GM18517 (cell line): Measurements from ENCODE around the gene POC1A.
"Not testable (repeated sequence)": the region's sequence is repeated elsewhere in the genome, so short reads cannot be mapped to it uniquely, and the experiment has no call there.

ENCODE experiments used
- ATAC-seq: cut with Tn5 transposase; IDR thresholded peaks from one replicate; pipeline ENCODE4 v1.9.1; 2021; ENCODE audit warnings: mild to moderate bottlenecking, moderate library complexity; ENCODE audit not compliant: unreplicated experiment

Gene POC1A

GRCh38 chr3:52184690-52185089 is 30.5 kb upstream of the POC1A start:
- ATAC-seq: no peak

- no peak for ATAC-seq
Measured at GRCh38 chr3:52183786-52184445, 29.7 kb upstream of the POC1A start.

DNA sequence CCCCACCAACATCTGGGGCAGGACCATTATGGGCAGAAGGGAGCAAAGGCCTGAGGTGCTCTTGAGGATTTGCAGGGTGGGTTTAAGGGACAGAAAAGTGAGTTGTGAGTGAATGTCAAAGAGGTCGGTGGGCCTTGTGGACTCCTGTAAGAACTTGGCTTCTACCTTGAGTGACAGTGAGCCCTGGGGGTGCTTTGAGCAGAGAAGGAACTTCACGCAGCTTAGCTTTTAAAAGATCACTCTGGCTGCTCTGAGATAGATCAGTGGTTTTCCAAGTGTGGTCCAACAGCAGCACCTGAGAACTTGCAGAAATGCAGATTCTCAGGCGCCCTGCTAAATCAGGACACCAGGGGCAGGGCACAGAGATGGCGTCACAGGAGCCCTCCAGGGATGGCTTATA is 28.5 kb upstream of the POC1A start:
- no peak for ATAC-seq

DNA sequence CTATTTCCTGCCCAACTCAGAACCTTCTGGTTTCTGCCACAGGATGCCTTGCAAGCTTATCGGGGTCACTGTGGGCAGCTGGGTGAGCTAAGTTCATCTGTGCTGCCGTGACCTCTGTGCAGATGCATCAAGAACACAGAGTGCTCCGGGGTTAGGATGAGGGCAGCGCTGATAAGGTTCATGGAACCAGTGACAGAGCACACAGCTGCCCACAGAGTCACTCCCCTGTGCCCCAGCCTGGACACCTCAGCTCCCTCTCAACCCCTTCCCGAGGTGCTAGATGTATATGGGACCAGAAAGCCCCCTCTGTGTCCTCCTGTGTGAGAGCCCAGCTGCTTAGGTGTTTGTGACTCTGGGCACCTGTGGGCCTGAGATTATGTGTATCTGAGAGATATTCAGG is 28.0 kb upstream of the POC1A start:
- no peak for ATAC-seq

DNA sequence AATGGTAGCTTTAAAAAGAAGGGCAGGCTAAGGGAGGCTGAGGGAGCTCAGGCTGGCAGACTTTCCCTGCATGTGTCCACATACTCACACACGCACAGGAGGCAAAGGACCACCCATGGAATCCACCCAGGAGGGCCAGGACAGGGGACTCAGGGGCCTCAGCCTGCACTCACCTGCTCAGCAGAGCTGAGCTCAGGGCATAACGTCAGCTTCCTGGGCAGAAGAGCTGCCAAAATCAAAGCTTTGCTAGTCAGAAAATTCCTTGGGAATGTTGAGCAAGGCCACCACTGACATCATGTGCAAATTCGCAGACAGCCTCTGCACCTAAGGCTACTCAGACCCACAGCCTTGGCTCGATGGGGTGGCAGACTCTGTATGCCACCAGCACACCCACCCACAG is 27.3 kb upstream of the POC1A start:
- no peak for ATAC-seq

DNA sequence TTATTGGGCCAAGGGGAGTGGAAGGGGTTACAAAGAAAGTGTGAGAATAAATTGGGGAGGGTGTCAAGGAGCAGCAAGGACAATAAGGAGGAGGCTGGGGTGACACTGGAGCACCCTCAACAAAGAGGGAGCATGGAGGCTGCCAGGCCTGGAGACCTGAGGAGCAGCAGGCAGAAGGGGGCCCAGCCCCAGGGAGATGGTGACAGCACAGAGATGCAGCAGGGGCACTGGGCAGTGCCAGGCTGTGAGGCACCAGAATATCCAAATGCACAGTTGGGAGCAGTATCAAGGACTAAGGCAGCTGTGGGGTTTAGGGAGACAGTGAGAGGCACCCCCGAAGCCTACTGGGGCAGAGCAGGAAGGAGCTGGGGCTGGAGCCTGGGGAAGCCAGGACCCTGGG is 24.3 kb upstream of the POC1A start:
- ATAC-seq: no peak

DNA sequence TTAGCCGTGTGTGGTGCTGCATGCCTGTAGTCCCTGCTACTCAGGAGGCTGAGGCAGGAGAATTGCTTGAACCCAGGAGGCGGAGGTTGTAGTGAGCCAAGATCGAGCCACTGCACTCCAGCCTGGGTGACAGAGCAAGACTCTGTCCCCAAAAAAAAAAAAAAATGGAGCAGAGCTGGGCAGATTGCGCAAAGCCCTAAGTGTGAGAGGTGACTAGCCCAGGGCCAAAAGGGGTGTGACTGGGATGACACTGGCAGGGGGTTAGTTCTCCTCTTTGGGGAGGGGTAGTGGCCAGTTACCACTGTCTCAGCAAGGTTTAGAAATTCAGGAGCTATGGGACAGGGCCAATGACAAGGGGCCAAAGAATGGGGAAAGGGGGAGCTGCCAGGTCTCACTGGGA is 23.9 kb upstream of the POC1A start:
- ATAC-seq: not testable (repeated sequence)

DNA sequence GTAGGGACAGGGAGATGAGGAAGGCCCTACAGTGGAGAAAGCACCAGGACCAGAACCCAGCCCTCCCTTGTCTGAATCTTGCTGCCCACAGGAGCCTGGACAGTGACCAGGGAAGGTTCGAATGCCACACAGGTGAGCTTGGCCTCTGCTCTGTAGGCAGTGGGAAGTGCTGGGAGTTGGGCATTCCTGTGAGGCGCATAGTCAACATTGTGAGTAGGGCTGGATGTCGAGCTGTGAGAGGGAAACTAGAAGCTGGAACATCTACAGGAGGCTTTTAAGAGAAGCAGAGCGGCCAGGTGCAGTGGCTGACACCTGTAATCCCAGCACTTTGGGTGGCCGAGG is 23.4 kb upstream of the POC1A start:
- no peak for ATAC-seq

GRCh38 chr3:52176951-52177700 is 22.9 kb upstream of the POC1A start:
- ATAC-seq: no peak

- ATAC-seq: no peak
Measured at GRCh38 chr3:52176180-52176752, 22.0 kb upstream of the POC1A start.

- no peak for ATAC-seq
Measured at GRCh38 chr3:52175416-52176179, 21.4 kb upstream of the POC1A start.

GRCh38 chr3:52174896-52175295 is 20.7 kb upstream of the POC1A start:
- ATAC-seq: no peak

DNA sequence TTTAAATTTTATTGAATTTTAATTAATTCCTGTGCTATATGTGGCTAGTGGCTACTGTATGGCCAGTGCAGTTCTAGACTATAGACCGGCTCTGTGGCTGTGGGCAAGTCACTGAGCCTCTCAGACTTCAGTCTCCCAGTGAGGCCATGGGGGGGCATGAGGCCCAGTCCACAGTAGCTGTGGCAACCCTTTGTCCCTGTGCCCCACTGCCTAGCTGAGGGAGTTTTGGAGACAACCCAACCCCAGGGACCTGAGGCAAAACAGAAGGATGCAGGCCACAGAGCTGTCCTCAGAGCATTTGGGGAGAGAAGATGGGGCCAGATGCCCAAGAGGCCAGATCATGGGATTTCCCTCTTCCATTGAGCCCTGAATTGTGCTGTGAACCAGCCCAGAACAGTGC is 18.9 kb upstream of the POC1A start:
- no peak for ATAC-seq

GRCh38 chr3:52172262-52172757 is 18.1 kb upstream of the POC1A start:
- ATAC-seq: no peak

GRCh38 chr3:52171514-52172261 is 17.5 kb upstream of the POC1A start:
- no peak for ATAC-seq

DNA sequence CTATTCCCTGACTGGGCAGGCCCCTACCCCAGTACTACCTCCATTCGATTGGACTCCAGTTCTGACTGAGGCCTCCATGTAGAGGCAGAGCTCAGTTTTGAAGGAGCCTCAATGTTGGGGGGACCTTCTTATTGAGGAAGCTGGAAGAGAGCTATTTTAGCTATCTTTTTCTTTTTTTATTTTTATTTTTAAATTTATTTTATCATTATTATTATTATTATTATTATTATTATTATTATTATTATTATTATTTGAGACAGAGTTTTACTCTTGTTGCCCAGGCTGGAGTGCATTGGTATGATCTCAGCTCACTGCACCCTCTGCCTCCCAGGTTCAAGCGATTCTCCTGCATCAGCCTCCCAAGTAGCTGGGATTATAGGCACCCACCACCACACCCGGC is 16.0 kb upstream of the POC1A start:
- not testable (repeated sequence) for ATAC-seq

GRCh38 chr3:52167240-52167639 is 13.0 kb upstream of the POC1A start:
- no peak for ATAC-seq

DNA sequence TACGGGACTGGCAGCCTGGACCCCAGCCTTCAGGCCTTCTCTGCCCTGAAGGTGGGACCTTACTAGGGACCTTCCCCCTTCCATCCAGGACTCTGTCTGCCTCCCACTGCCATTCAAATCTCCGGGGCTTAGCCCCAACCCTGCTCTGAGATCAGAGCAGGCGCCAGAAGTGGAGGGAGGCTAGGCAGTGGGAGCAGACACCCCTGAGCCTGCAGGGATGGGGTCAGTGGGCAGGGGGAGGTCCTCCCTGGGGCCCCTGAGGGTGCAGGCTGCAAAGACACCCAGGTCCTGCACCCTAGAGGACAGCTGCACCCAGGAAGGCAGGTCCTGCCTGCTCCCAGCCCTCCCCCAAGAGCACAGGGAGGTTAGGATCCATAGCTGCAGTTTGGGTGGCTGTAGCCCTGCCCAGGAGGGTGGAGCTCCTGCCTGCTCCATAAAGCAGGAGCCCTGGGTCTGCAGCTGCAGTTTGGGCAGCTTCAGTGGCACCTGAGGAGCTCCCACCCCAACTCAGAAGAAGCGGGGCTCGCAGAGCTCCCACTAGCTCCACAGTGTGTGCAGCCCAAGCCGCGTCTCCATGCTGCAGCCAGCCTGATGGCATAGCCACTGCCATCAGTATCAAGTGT is 8.1 kb upstream of the POC1A start:
- ATAC-seq: no peak

GRCh38 chr3:52159503-52159902 is 5.3 kb upstream of the POC1A start:
- ATAC-seq: no peak

- no peak for ATAC-seq
Measured at GRCh38 chr3:52155912-52156311, 1.7 kb upstream of the POC1A start.
